Choroid plexus epithelial cell (primary cell): ENCODE data around the gene HIVEP2.

ENCODE experiments used
- DNase-seq: peaks from one replicate; pipeline ENCODE4 v3.0.0-alpha.2; 2010; ENCODE audit warnings: low read depth
- H3K4me3 ChIP-seq: 2 replicates; pipeline ENCODE4 v1.5.1; 2011; ENCODE audit warnings: low read depth, mild to moderate bottlenecking, control low read depth, low read length, moderate library complexity
- CTCF ChIP-seq: conservative IDR thresholded peaks from 2 replicates; pipeline ENCODE4 v1.5.1; 2011; ENCODE audit warnings: low read depth, mild to moderate bottlenecking, control low read depth, inconsistent platforms, low read length, moderate library complexity

HIVEP2 gene

GRCh38 chr6:142773324-142773723, 171.7 kb downstream of the HIVEP2 start:
- no peak for TF ChIP-seq CTCF
- no peak for DNase-seq

GRCh38 chr6:142771162-142771561, 173.8 kb downstream of the HIVEP2 start:
- no peak for DNase-seq
- no peak for TF ChIP-seq CTCF
- no peak overlapping the region for H3K4me3 ChIP-seq

More at GRCh38 chr6:142773324-142773723, 171.7 kb downstream of the HIVEP2 start:
- no peak overlapping the region for H3K4me3 ChIP-seq

- no peak overlapping the region for H3K4me3 ChIP-seq
- TF ChIP-seq CTCF, result no peak
- no peak for DNase-seq
Observed at GRCh38 chr6:142765306-142765705, 179.7 kb downstream of the HIVEP2 start.

- DNase-seq, result peak; percentile 9
- no peak for TF ChIP-seq CTCF
- H3K4me3 ChIP-seq, result no peak overlapping the region
Observed at GRCh38 chr6:142764311-142764710, 180.7 kb downstream of the HIVEP2 start.

GRCh38 chr6:142763205-142763604, 181.8 kb downstream of the HIVEP2 start:
- no peak overlapping the region for H3K4me3 ChIP-seq
- DNase-seq, result no peak
- TF ChIP-seq CTCF, result no peak

- DNase-seq, result no peak
- no peak for TF ChIP-seq CTCF
- H3K4me3 ChIP-seq, result no peak overlapping the region
Observed at GRCh38 chr6:142761756-142762155, 183.2 kb downstream of the HIVEP2 start.

- H3K4me3 ChIP-seq, result no peak overlapping the region
- TF ChIP-seq CTCF, result no peak
- peak; percentile 58 for DNase-seq
Observed at GRCh38 chr6:142760152-142760551, 184.8 kb downstream of the HIVEP2 start.
